HCT116 (cell line): ENCODE measurements around the gene SLC4A4.

Source experiments
- EZH2 ChIP-seq: fragments of 200-600 bp; sonication (generic); IDR thresholded peaks from 2 replicates; pipeline ENCODE4 v1.6.1; 2017; ENCODE audit warnings: antibody characterized with exemption, mixed run types
- FOSL1 ChIP-seq: IDR thresholded peaks from 2 replicates; pipeline ENCODE4 v1.6.1; 2012; ENCODE audit warnings: low read depth
- JUND ChIP-seq: IDR thresholded peaks from 2 replicates; pipeline ENCODE4 v1.6.1; 2012
- POLR2A ChIP-seq: IDR thresholded peaks from 2 replicates; pipeline ENCODE4 v1.7.0; 2011; ENCODE audit warnings: borderline replicate concordance; ENCODE audit not compliant: insufficient read depth, insufficient read length; ENCODE audit errors: extremely low read depth
- POLR2AphosphoS5 ChIP-seq: IDR thresholded peaks from 2 replicates; pipeline ENCODE4 v1.6.1; 2011; ENCODE audit warnings: mild to moderate bottlenecking, low read depth, low read length, moderate library complexity
- SP1 ChIP-seq: IDR thresholded peaks from 2 replicates; pipeline ENCODE4 v1.6.1; 2012; ENCODE audit warnings: low read depth
- ZNF274 ChIP-seq: fragments of 200-500 bp; sonication (Bioruptor generic); IDR thresholded peaks from 2 replicates; pipeline ENCODE4 v1.6.1; 2014; ENCODE audit warnings: mild to moderate bottlenecking, low read depth, low read length, inconsistent platforms
- TF ChIP-seq, protein P1 (sequence below), 3 experiments: fragments of 200-600 bp in 1 of 3; sonication (generic) in 1 of 3; IDR thresholded peaks in 2 of 3; conservative IDR thresholded peaks in 1 of 3; 2 replicates each; pipeline ENCODE4 v1.5.1; 2012 to 2017; ENCODE audit warnings: low read depth in 2 of 3, low read length in 2 of 3, antibody characterized with exemption in 1 of 3, borderline replicate concordance in 1 of 3, control low read depth in 1 of 3, mild to moderate bottlenecking in 1 of 3, mixed read lengths in 1 of 3, mixed run types in 1 of 3, moderate library complexity in 1 of 3; ENCODE audit not compliant: insufficient read depth in 1 of 3
- TF ChIP-seq, protein P2 (sequence below): IDR thresholded peaks from 2 replicates; pipeline ENCODE4 v1.6.1; 2012; ENCODE audit warnings: low read depth
- TF ChIP-seq, protein P3 (sequence below): IDR thresholded peaks from 2 replicates; pipeline ENCODE4 v1.6.1; 2012

DNA sequence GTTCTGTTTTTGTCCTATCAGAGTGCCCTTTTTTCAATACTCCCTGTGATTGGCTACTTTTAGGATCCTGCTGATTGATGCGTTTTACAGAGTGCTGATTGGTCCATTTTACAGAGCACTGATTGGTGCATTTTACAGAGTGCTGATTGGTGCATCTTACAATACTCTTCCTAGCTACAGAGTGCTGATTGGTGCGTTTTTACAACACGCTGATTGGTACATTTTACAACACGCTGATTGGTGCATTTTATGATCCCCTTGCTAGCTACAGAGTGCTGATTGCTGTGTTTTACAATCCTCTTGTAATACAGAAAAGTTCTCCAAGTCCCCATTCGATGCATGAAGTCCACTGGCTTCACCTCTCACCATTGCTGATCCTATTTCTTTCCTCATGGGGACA lies 268.3 kb downstream of the SLC4A4 start:
- TF ChIP-seq, protein P1, sequence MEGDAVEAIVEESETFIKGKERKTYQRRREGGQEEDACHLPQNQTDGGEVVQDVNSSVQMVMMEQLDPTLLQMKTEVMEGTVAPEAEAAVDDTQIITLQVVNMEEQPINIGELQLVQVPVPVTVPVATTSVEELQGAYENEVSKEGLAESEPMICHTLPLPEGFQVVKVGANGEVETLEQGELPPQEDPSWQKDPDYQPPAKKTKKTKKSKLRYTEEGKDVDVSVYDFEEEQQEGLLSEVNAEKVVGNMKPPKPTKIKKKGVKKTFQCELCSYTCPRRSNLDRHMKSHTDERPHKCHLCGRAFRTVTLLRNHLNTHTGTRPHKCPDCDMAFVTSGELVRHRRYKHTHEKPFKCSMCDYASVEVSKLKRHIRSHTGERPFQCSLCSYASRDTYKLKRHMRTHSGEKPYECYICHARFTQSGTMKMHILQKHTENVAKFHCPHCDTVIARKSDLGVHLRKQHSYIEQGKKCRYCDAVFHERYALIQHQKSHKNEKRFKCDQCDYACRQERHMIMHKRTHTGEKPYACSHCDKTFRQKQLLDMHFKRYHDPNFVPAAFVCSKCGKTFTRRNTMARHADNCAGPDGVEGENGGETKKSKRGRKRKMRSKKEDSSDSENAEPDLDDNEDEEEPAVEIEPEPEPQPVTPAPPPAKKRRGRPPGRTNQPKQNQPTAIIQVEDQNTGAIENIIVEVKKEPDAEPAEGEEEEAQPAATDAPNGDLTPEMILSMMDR (IDR thresholded peaks at IDR 0.05 in 2 of 3, conservative IDR thresholded peaks at IDR 0.05 in 1 of 3; ENCODE audit: borderline replicate concordance in 1 of 3, insufficient read depth in 1 of 3, low read depth in 2 of 3, low read length in 2 of 3) = no peak
- TF ChIP-seq POLR2AphosphoS5 = no peak
- TF ChIP-seq POLR2A = no peak
- TF ChIP-seq, protein P2, sequence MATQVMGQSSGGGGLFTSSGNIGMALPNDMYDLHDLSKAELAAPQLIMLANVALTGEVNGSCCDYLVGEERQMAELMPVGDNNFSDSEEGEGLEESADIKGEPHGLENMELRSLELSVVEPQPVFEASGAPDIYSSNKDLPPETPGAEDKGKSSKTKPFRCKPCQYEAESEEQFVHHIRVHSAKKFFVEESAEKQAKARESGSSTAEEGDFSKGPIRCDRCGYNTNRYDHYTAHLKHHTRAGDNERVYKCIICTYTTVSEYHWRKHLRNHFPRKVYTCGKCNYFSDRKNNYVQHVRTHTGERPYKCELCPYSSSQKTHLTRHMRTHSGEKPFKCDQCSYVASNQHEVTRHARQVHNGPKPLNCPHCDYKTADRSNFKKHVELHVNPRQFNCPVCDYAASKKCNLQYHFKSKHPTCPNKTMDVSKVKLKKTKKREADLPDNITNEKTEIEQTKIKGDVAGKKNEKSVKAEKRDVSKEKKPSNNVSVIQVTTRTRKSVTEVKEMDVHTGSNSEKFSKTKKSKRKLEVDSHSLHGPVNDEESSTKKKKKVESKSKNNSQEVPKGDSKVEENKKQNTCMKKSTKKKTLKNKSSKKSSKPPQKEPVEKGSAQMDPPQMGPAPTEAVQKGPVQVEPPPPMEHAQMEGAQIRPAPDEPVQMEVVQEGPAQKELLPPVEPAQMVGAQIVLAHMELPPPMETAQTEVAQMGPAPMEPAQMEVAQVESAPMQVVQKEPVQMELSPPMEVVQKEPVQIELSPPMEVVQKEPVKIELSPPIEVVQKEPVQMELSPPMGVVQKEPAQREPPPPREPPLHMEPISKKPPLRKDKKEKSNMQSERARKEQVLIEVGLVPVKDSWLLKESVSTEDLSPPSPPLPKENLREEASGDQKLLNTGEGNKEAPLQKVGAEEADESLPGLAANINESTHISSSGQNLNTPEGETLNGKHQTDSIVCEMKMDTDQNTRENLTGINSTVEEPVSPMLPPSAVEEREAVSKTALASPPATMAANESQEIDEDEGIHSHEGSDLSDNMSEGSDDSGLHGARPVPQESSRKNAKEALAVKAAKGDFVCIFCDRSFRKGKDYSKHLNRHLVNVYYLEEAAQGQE = no peak
- TF ChIP-seq JUND = no peak
- TF ChIP-seq, protein P3, sequence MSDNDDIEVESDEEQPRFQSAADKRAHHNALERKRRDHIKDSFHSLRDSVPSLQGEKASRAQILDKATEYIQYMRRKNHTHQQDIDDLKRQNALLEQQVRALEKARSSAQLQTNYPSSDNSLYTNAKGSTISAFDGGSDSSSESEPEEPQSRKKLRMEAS = no peak
- no peak for TF ChIP-seq FOSL1
- TF ChIP-seq EZH2 = no peak
- TF ChIP-seq SP1 = no peak
- TF ChIP-seq ZNF274 = no peak
